GM23338 (cell line): ENCODE results near the gene IL6. TPM values are rescaled to one million over a fixed set of nuclear protein-coding genes. Genes with fewer than 3 reads are reported as not detected.

Experiments used
- ATAC-seq: fragments of 200-7000 bp; cut with Tn5 transposase; 3 replicates; pipeline ENCODE4 v1.9.1; 2020
- DNase-seq: peaks from one replicate; pipeline ENCODE4 v3.0.0-alpha.2; 2015; ENCODE audit warnings: low spot score
- H2AFZ ChIP-seq: fragments of 200-600 bp; sonication (generic); 2 replicates; pipeline ENCODE4 v1.8.0; 2016; ENCODE audit warnings: antibody characterized with exemption, mild to moderate bottlenecking, moderate library complexity
- H3F3A ChIP-seq: fragments of 200-600 bp; sonication (generic); replicated peaks from 2 replicates; pipeline ENCODE4 v1.8.0; 2017; ENCODE audit warnings: antibody characterized with exemption, mixed run types, low read depth
- H3K27ac ChIP-seq: fragments of 200-600 bp; sonication (generic); 2 replicates; pipeline ENCODE4 v1.6.1; 2016; ENCODE audit warnings: low read depth
- H3K27me3 ChIP-seq: fragments of 200-600 bp; sonication (generic); 2 replicates; pipeline ENCODE4 v1.8.0; 2016; ENCODE audit warnings: mild to moderate bottlenecking, mixed run types, moderate library complexity; ENCODE audit not compliant: insufficient read depth
- H3K36me3 ChIP-seq: fragments of 200-600 bp; sonication (generic); 2 replicates; pipeline ENCODE4 v1.8.0; 2016; ENCODE audit warnings: mild to moderate bottlenecking; ENCODE audit not compliant: insufficient read depth
- H3K4me1 ChIP-seq: fragments of 200-600 bp; sonication (generic); 2 replicates; pipeline ENCODE4 v1.8.0; 2016; ENCODE audit warnings: mild to moderate bottlenecking, moderate library complexity; ENCODE audit not compliant: insufficient read depth
- H3K4me2 ChIP-seq: fragments of 200-600 bp; sonication (generic); 2 replicates; pipeline ENCODE4 v1.7.1; 2017; ENCODE audit warnings: mixed run types
- H3K4me3 ChIP-seq: fragments of 200-600 bp; sonication (generic); 2 replicates; pipeline ENCODE4 v1.6.1; 2016; ENCODE audit warnings: mixed run types
- H3K79me2 ChIP-seq: fragments of 200-600 bp; sonication (generic); replicated peaks from 2 replicates; pipeline ENCODE4 v1.8.0; 2017; ENCODE audit warnings: mild to moderate bottlenecking; ENCODE audit not compliant: insufficient read depth
- H3K9me2 ChIP-seq: fragments of 200-600 bp; sonication (generic); 2 replicates; pipeline ENCODE4 v1.8.0; 2017; ENCODE audit not compliant: insufficient read depth
- H4K20me1 ChIP-seq: fragments of 200-600 bp; sonication (generic); replicated peaks from 2 replicates; pipeline ENCODE4 v1.8.0; 2017; ENCODE audit warnings: mild to moderate bottlenecking; ENCODE audit not compliant: insufficient read depth
- H3K27ac Mint-ChIP-seq: 2 replicates; pipeline ENCODE4 v1.8.0; 2020; ENCODE audit warnings: inconsistent platforms, mild to moderate bottlenecking, moderate library complexity, mixed read lengths
- H3K27me3 Mint-ChIP-seq: 3 replicates; pipeline ENCODE4 v1.8.0; 2022; ENCODE audit warnings: low read depth, mild to moderate bottlenecking, moderate library complexity, mixed read lengths, inconsistent platforms; ENCODE audit not compliant: insufficient read depth, poor library complexity
- H3K36me3 Mint-ChIP-seq: 3 replicates; pipeline ENCODE4 v1.8.0; 2021; ENCODE audit warnings: low read depth, mild to moderate bottlenecking, inconsistent platforms, moderate library complexity, mixed read lengths
- H3K4me1 Mint-ChIP-seq: 3 replicates; pipeline ENCODE4 v1.8.0; 2020; ENCODE audit warnings: mild to moderate bottlenecking, inconsistent platforms, mixed read lengths
- H3K4me3 Mint-ChIP-seq: 3 replicates; pipeline ENCODE4 v1.8.0; 2021; ENCODE audit warnings: moderate library complexity, mild to moderate bottlenecking, inconsistent platforms, mixed read lengths
- H3K9me3 Mint-ChIP-seq: 3 replicates; pipeline ENCODE4 v1.8.0; 2020; ENCODE audit warnings: moderate library complexity, mild to moderate bottlenecking, inconsistent platforms, mixed read lengths
- EZH2phosphoT487 ChIP-seq: fragments of 200-600 bp; sonication (generic); IDR thresholded peaks from one replicate; pipeline ENCODE4 v1.8.1; 2018; ENCODE audit warnings: antibody characterized with exemption; ENCODE audit not compliant: unreplicated experiment
- JUNB ChIP-seq: IDR thresholded peaks from one replicate; pipeline ENCODE4 v1.6.1; 2016; ENCODE audit warnings: antibody characterized with exemption; ENCODE audit not compliant: unreplicated experiment
- POLR2AphosphoS5 ChIP-seq: IDR thresholded peaks from 2 replicates; pipeline ENCODE4 v1.6.1; 2016; ENCODE audit warnings: antibody characterized with exemption, low read depth
- STAT1 ChIP-seq: IDR thresholded peaks from one replicate; pipeline ENCODE4 v1.6.1; 2016; ENCODE audit warnings: antibody characterized with exemption; ENCODE audit not compliant: unreplicated experiment
- ZNF331 ChIP-seq: fragments of 250-450 bp; sonication (Bioruptor Pico); IDR thresholded peaks from 2 replicates; pipeline ENCODE4 v1.5.0; 2020; ENCODE audit warnings: low read depth, mild to moderate bottlenecking, moderate library complexity
- polyA plus RNA-seq: library from polyadenylated mRNA; unstranded; fragments of >200 nt; fragmentation: Nextera tagmentation; extraction: Ambion mirVana; gene quantifications from 2 replicates; pipeline ENCODE4 v1.2.1, GENCODE V29; 2016
- total RNA-seq: library from RNA; depleted of rRNA; stranded (reverse); fragments of >200 nt; shearing (Covaris generic); gene quantifications from 2 replicates; pipeline ENCODE4 v1.2.3, GENCODE V29; 2014
- TF ChIP-seq, protein P1 (sequence below): IDR thresholded peaks from 2 replicates; pipeline ENCODE4 v1.6.1; 2016; ENCODE audit warnings: antibody characterized with exemption
- TF ChIP-seq, protein P2 (sequence below): fragments of 250-450 bp; sonication (Bioruptor Pico); IDR thresholded peaks from 2 replicates; pipeline ENCODE4 v1.5.0; 2020; ENCODE audit warnings: mild to moderate bottlenecking, moderate library complexity
- TF ChIP-seq, protein P3 (sequence below), 2 experiments: fragments of 200-600 bp in 1 of 2; sonication (generic) in 1 of 2; conservative IDR thresholded peaks; 2 replicates each; pipeline versions ENCODE4 v1.5.1 to v1.6.1; 2016 to 2017; ENCODE audit warnings: antibody characterized with exemption in 2 of 2, low read depth in 2 of 2, mild to moderate bottlenecking in 2 of 2, moderate library complexity in 1 of 2
- TF ChIP-seq, protein P4 (sequence below): IDR thresholded peaks from one replicate; pipeline ENCODE4 v1.6.1; 2018; ENCODE audit warnings: antibody characterized with exemption; ENCODE audit not compliant: unreplicated experiment

The IL6 gene
- total and polyA plus RNA-seq, 2 experiments from 2014 or later, result 1.6 TPM; not detected in 1

DNA sequence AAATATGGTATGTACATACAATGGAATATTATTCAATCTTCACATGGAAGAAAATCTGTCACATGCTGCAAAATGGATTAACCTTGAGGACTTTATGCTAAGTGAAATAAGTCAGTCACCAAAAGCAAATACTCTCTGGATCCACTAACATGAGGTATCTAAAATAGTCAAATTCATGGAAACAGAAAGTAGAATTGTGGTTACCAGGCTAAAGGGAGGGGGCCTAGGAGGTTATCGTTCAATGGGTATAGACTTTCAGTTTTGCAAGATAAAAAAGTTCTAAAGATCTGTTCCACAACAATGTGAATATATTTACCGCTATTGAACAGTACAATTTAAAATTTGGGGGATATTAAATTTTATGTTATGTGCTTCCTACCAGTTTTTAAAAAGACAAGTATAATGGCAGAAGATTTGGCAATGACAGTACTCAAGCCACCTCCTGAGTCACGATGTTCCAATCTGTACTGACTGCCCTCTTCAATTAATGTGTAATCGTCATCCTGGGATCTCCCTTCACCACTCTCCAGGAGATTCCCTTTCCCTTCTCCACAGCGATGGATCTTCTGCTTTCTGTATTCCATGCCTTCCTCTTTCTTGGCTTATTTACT, 32.3 kb upstream of the IL6 start (continued):
- TF ChIP-seq, protein P1, sequence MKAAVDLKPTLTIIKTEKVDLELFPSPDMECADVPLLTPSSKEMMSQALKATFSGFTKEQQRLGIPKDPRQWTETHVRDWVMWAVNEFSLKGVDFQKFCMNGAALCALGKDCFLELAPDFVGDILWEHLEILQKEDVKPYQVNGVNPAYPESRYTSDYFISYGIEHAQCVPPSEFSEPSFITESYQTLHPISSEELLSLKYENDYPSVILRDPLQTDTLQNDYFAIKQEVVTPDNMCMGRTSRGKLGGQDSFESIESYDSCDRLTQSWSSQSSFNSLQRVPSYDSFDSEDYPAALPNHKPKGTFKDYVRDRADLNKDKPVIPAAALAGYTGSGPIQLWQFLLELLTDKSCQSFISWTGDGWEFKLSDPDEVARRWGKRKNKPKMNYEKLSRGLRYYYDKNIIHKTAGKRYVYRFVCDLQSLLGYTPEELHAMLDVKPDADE, result no peak
- no peak for TF ChIP-seq JUNB

DNA sequence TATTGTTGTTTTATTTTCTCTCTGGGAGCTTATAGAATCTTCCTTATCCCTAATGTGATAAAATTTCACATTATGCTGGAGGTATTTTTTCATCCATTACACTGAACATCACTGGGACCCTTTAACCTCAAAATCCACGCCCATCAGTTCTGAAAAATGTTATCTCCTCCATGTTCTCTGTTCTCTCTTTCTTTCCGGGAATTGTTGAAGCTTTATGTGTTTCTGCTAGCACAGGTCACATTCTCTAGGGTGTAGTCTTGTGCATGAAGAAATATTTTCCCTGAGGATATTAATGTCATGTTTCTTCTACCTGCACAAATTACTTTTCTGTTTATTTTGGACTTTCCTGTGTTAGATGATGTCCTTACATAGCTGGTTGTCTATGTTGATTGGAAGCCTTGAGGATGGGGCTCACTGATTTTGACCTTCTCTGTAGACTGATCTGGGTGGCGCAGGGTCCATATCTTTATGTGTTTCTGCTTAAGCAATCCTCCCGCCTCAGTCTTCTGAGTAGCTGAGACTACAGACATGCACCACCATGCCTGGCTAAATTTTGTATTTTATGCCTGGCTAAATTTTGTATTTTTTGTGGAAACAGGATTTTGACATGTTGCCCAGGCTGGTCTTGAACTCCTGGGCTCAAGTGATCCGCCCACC, 31.4 kb upstream of the IL6 start:
- Histone ChIP-seq H3K36me3 (no peaks in the 10 kb centered on the region), H3K4me2 (no peak overlapping the region), H3K9me2 (peaks cover 3% of the 10 kb centered on the region; the same call in 1 of the 2 replicates), H3K79me2 (no peaks in the 10 kb centered on the region), H3K27ac (no peak overlapping the region), H2AFZ (no peak overlapping the region), H3F3A (no peaks in the 10 kb centered on the region), H3K4me3 (no peak overlapping the region), H3K4me1 (no peaks in the 10 kb centered on the region), H4K20me1 (no peaks in the 10 kb centered on the region), H3K27me3 (no peaks in the 10 kb centered on the region)
- Mint-ChIP-seq H3K4me1 (peaks cover 4% of the 10 kb centered on the region; the same call in 2 of the 3 replicates), H3K27ac (no peak overlapping the region), H3K4me3 (no peak overlapping the region), H3K9me3 (no peaks in the 10 kb centered on the region), H3K36me3 (no peaks in the 10 kb centered on the region), H3K27me3 (peaks cover 1% of the 10 kb centered on the region)
- ATAC-seq (no peak), DNase-seq (no peak)
- TF ChIP-seq EZH2phosphoT487 (no peak), ZNF331 (no peak), POLR2AphosphoS5 (no peak), STAT1 (no peak), JUNB (no peak)
- TF ChIP-seq, protein P2, sequence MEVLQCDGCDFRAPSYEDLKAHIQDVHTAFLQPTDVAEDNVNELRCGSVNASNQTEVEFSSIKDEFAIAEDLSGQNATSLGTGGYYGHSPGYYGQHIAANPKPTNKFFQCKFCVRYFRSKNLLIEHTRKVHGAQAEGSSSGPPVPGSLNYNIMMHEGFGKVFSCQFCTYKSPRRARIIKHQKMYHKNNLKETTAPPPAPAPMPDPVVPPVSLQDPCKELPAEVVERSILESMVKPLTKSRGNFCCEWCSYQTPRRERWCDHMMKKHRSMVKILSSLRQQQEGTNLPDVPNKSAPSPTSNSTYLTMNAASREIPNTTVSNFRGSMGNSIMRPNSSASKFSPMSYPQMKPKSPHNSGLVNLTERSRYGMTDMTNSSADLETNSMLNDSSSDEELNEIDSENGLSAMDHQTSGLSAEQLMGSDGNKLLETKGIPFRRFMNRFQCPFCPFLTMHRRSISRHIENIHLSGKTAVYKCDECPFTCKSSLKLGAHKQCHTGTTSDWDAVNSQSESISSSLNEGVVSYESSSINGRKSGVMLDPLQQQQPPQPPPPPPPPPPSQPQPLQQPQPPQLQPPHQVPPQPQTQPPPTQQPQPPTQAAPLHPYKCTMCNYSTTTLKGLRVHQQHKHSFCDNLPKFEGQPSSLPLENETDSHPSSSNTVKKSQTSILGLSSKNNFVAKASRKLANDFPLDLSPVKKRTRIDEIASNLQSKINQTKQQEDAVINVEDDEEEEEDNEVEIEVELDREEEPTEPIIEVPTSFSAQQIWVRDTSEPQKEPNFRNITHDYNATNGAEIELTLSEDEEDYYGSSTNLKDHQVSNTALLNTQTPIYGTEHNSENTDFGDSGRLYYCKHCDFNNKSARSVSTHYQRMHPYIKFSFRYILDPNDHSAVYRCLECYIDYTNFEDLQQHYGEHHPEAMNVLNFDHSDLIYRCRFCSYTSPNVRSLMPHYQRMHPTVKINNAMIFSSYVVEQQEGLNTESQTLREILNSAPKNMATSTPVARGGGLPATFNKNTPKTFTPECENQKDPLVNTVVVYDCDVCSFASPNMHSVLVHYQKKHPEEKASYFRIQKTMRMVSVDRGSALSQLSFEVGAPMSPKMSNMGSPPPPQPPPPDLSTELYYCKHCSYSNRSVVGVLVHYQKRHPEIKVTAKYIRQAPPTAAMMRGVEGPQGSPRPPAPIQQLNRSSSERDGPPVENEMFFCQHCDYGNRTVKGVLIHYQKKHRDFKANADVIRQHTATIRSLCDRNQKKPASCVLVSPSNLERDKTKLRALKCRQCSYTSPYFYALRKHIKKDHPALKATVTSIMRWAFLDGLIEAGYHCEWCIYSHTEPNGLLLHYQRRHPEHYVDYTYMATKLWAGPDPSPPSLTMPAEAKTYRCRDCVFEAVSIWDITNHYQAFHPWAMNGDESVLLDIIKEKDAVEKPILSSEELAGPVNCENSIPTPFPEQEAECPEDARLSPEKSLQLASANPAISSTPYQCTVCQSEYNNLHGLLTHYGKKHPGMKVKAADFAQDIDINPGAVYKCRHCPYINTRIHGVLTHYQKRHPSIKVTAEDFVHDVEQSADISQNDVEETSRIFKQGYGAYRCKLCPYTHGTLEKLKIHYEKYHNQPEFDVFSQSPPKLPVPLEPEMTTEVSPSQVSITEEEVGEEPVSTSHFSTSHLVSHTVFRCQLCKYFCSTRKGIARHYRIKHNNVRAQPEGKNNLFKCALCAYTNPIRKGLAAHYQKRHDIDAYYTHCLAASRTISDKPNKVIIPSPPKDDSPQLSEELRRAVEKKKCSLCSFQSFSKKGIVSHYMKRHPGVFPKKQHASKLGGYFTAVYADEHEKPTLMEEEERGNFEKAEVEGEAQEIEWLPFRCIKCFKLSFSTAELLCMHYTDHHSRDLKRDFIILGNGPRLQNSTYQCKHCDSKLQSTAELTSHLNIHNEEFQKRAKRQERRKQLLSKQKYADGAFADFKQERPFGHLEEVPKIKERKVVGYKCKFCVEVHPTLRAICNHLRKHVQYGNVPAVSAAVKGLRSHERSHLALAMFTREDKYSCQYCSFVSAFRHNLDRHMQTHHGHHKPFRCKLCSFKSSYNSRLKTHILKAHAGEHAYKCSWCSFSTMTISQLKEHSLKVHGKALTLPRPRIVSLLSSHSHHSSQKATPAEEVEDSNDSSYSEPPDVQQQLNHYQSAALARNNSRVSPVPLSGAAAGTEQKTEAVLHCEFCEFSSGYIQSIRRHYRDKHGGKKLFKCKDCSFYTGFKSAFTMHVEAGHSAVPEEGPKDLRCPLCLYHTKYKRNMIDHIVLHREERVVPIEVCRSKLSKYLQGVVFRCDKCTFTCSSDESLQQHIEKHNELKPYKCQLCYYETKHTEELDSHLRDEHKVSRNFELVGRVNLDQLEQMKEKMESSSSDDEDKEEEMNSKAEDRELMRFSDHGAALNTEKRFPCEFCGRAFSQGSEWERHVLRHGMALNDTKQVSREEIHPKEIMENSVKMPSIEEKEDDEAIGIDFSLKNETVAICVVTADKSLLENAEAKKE, result no peak
- TF ChIP-seq, protein P3, sequence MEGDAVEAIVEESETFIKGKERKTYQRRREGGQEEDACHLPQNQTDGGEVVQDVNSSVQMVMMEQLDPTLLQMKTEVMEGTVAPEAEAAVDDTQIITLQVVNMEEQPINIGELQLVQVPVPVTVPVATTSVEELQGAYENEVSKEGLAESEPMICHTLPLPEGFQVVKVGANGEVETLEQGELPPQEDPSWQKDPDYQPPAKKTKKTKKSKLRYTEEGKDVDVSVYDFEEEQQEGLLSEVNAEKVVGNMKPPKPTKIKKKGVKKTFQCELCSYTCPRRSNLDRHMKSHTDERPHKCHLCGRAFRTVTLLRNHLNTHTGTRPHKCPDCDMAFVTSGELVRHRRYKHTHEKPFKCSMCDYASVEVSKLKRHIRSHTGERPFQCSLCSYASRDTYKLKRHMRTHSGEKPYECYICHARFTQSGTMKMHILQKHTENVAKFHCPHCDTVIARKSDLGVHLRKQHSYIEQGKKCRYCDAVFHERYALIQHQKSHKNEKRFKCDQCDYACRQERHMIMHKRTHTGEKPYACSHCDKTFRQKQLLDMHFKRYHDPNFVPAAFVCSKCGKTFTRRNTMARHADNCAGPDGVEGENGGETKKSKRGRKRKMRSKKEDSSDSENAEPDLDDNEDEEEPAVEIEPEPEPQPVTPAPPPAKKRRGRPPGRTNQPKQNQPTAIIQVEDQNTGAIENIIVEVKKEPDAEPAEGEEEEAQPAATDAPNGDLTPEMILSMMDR (conservative IDR thresholded peaks at IDR 0.05; ENCODE audit: low read depth in 2 of 2), result no peak
- TF ChIP-seq, protein P1, result no peak
- TF ChIP-seq, protein P4, sequence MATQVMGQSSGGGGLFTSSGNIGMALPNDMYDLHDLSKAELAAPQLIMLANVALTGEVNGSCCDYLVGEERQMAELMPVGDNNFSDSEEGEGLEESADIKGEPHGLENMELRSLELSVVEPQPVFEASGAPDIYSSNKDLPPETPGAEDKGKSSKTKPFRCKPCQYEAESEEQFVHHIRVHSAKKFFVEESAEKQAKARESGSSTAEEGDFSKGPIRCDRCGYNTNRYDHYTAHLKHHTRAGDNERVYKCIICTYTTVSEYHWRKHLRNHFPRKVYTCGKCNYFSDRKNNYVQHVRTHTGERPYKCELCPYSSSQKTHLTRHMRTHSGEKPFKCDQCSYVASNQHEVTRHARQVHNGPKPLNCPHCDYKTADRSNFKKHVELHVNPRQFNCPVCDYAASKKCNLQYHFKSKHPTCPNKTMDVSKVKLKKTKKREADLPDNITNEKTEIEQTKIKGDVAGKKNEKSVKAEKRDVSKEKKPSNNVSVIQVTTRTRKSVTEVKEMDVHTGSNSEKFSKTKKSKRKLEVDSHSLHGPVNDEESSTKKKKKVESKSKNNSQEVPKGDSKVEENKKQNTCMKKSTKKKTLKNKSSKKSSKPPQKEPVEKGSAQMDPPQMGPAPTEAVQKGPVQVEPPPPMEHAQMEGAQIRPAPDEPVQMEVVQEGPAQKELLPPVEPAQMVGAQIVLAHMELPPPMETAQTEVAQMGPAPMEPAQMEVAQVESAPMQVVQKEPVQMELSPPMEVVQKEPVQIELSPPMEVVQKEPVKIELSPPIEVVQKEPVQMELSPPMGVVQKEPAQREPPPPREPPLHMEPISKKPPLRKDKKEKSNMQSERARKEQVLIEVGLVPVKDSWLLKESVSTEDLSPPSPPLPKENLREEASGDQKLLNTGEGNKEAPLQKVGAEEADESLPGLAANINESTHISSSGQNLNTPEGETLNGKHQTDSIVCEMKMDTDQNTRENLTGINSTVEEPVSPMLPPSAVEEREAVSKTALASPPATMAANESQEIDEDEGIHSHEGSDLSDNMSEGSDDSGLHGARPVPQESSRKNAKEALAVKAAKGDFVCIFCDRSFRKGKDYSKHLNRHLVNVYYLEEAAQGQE, result no peak
